ENCODE results near the gene CORIN. TPM values are rescaled to one million over a fixed set of nuclear protein-coding genes. Genes with fewer than 3 reads are reported as not detected.

The CORIN gene
- total RNA-seq, 2 donors from 2014 or later = 0.25 to 0.29 TPM

DNA sequence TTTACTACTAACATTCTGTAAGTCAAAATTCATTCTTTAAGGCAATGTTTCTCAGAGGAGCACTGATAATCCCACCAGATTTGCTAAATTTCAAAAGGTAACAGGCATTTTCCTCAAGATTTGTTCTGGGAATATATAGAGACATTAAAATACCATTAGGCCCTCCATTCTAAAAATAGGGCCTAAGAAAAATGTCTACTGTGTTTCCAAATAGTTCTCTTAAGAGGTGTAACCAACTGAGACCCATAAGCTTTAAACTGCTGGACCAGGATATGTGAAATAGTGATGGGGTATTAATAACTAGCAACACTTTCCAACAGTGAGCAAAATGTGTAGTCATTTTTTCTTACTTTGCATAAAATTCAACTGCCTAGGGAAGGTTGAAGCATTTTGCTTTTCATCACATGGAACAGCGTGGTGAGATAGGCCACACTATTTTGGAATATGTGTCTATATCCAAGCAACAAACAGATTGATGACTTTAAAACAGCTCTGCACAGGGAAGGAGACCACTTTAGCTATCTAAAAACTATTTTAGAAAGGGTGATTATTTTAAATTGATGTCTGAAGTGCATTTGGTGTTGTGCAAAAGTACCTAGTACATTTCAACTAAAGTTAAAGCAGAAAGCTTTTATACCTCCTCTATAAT is 89.9 kb downstream of the CORIN start:
- H3K9me3 Mint-ChIP-seq = no peaks in the 10 kb centered on the region
- H3K4me1 Mint-ChIP-seq (ENCODE audit: low read depth) = no peaks in the 10 kb centered on the region
- no peaks in the 10 kb centered on the region for H3K36me3 Mint-ChIP-seq (ENCODE audit: insufficient read depth in 2 of 2)
- no peak overlapping the region for H3K27ac Mint-ChIP-seq
- ATAC-seq (replicated peaks in 1 of 2) (no peak), DNase-seq (no peak)
- H3K4me3 Mint-ChIP-seq = no peak overlapping the region
- H3K27me3 Mint-ChIP-seq (ENCODE audit: low read depth) = peaks cover 18% of the 10 kb centered on the region

DNA sequence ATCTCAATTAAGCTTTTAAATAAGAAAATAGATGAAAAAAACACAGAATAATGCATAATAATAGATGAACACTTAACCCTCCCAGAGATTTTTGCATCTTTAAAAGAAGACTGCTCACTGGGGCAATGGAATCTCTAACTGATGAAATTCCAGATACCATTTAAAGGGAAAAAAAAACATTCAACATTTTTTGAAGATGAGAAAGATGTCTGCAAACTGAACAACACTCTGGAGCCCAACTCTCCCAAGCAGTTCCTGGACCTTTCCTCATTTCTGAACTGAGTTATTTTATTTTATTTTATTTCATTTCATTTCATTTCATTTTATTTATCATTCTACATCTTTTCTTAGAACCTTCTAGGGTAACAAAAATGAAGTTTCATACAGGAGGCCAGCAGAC is 90.7 kb downstream of the CORIN start:
- no peaks in the 10 kb centered on the region for H3K4me1 Mint-ChIP-seq (ENCODE audit: low read depth)
- peaks cover 10% of the 10 kb centered on the region for H3K27me3 Mint-ChIP-seq (ENCODE audit: low read depth)
- no peak overlapping the region for H3K4me3 Mint-ChIP-seq
- DNase-seq (no peak), ATAC-seq (replicated peaks in 1 of 2) (no peak)
- H3K36me3 Mint-ChIP-seq (ENCODE audit: insufficient read depth in 2 of 2) = no peaks in the 10 kb centered on the region
- H3K27ac Mint-ChIP-seq = no peak overlapping the region
- no peaks in the 10 kb centered on the region for H3K9me3 Mint-ChIP-seq

DNA sequence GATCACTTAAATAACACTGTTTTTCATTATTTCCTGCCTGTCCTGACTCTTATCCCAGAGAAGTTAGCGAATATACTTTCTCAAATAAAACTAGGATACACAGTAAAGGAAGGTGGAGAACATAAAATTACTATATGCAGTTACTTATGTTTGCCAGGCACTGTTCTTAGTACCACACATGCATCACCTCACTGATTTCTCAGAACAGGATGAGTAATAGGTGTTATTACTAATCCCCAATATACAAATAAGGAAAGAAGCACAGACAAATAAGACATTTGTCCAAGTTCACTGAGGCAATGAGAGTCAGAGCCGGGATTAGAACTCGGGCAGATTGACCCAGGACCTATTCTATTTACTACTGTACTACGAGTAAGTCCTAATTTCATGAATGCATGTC is 91.7 kb downstream of the CORIN start:
- Mint-ChIP-seq H3K27ac (no peak overlapping the region), H3K4me3 (no peak overlapping the region), H3K36me3 (ENCODE audit: insufficient read depth in 2 of 2) (no peaks in the 10 kb centered on the region), H3K9me3 (no peaks in the 10 kb centered on the region), H3K4me1 (ENCODE audit: low read depth) (no peaks in the 10 kb centered on the region), H3K27me3 (ENCODE audit: low read depth) (no peaks in the 10 kb centered on the region)
- no peak for DNase-seq
- peak in 1 of 2 donors; percentile 44 for ATAC-seq (replicated peaks in 1 of 2)

DNA sequence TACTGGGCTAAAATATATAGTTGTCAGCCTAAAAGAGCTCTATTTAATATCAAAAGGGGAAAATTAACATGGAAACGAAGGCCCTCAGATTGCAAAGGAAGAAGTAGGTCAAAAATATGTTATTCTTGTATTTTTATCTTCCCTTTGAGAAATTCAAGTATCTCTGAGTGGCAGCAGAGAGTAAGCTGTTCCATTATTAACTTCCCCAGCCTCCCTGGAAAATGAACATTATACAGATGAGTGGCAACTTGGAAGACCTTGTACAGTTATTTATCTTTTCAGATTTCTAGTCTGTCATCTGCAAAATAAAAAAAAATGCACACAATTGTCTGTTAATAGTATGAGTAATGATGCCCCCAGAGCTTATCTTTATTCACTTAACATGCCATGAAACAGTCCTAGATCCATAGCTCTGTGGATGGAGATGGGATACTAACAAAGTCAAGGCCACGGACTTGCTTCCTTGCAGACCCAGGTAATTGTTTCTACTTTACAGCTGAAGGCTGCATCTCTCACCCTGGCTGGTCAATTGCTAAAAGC is 93.0 kb downstream of the CORIN start:
- ATAC-seq (replicated peaks in 1 of 2) (no peak), DNase-seq (no peak)
- no peak overlapping the region for H3K4me3 Mint-ChIP-seq
- no peak overlapping the region for H3K27ac Mint-ChIP-seq
- H3K27me3 Mint-ChIP-seq (ENCODE audit: low read depth) = no peaks in the 10 kb centered on the region
- H3K4me1 Mint-ChIP-seq (ENCODE audit: low read depth) = no peaks in the 10 kb centered on the region
- H3K9me3 Mint-ChIP-seq = peaks cover 0 to 2% of the 10 kb centered on the region in 2 donors
- no peaks in the 10 kb centered on the region for H3K36me3 Mint-ChIP-seq (ENCODE audit: insufficient read depth in 2 of 2)

DNA sequence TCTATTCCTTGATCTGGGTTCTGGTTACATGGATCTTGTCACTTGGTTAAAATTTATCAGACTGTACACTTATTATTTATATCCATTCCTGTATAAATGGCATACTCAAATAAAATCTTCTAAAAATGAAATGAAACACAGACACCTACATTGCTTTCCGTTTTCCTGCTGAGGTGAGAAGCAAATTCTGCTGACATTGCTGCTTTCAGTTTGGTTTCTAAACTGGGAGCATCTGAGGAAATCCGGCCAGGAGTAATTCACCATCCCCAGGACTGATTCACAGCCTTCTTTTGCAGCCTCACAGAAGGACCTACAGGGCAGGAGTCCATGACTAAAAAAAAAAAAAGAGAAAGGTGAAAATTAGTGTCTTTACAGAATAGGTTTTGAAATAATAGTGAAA is 93.6 kb downstream of the CORIN start:
- no peaks in the 10 kb centered on the region for H3K36me3 Mint-ChIP-seq (ENCODE audit: insufficient read depth in 2 of 2)

DNA sequence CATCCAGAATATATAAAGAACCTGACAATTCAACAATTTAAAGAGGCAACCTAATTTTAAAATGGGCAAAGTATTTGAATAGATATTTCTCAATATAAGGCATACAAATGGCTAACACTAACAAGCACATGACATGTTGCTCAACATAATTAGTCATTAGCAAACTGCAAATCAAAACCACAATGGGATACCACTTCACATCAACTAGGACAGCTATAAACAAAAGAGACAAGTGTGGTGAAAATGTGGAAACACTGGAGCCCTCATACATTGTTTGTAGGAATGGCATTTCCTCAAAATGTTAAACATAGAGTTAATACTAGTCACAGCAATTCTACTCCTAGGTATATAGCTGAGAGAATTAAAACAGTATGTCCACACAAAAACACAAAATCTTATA is 96.7 kb downstream of the CORIN start:
- Mint-ChIP-seq H3K9me3 (peaks cover 0 to 2% of the 10 kb centered on the region in 2 donors), H3K27me3 (ENCODE audit: low read depth) (no peaks in the 10 kb centered on the region), H3K4me3 (no peak overlapping the region), H3K36me3 (ENCODE audit: insufficient read depth in 2 of 2) (no peaks in the 10 kb centered on the region), H3K27ac (no peak overlapping the region), H3K4me1 (ENCODE audit: low read depth) (no peaks in the 10 kb centered on the region)
- ATAC-seq (replicated peaks in 1 of 2) (no peak), DNase-seq (no peak)

More for the DNA sequence above, 93.6 kb downstream of the CORIN start:
- H3K9me3 Mint-ChIP-seq = peaks cover 0 to 2% of the 10 kb centered on the region in 2 donors
- DNase-seq = no peak
- no peak overlapping the region for H3K27ac Mint-ChIP-seq
- no peaks in the 10 kb centered on the region for H3K27me3 Mint-ChIP-seq (ENCODE audit: low read depth)
- H3K4me1 Mint-ChIP-seq (ENCODE audit: low read depth) = no peaks in the 10 kb centered on the region
- no peak for ATAC-seq (replicated peaks in 1 of 2)
- H3K4me3 Mint-ChIP-seq = peak overlapping the region in 1 of 2 donors; percentile 13

DNA sequence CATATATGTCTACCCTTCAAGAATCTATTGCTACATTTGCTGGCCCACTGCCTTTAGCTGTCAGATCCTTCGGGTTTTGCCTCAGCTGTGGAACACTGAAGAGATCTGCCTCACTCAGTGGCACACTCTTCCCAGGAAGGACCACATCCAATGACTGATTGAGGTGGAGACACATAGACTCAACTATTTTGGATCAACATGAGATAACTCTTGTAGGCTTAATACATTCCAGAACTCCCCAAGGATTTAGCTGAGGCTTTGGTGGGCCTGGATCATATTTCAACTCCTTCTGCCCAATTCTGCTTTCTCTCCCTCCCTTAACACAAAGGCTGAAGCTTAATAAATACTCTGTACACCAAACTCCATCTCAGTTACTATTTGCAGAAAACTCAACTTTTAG is 100.5 kb downstream of the CORIN start:
- DNase-seq (no peak), ATAC-seq (replicated peaks in 1 of 2) (no peak)
- Mint-ChIP-seq H3K27ac (no peak overlapping the region), H3K36me3 (ENCODE audit: insufficient read depth in 2 of 2) (no peaks in the 10 kb centered on the region), H3K9me3 (peaks cover 0 to 2% of the 10 kb centered on the region in 2 donors), H3K4me3 (no peak overlapping the region), H3K27me3 (ENCODE audit: low read depth) (no peaks in the 10 kb centered on the region), H3K4me1 (ENCODE audit: low read depth) (no peaks in the 10 kb centered on the region)

DNA sequence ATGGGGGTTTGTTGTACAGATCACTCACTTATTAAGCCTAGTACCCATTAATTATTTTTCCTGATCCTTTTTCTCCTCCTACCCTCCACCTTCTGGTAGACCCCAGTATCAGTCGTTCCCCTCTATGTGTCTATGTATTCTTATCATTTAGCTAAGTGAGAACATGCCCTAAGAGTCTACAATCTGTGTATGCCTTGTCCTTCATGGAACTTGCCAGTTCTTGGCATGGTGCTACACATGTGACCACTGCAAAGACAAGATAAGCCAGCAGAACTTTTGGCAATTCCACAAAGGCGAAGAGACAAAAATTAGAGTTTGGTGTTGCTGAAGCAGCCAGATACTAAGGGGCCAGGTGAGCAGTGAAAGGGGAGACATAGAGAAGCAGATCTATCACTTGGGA is 101.3 kb downstream of the CORIN start:
- no peaks in the 10 kb centered on the region for H3K36me3 Mint-ChIP-seq (ENCODE audit: insufficient read depth in 2 of 2)
- ATAC-seq (replicated peaks in 1 of 2) (no peak), DNase-seq (no peak)
- H3K9me3 Mint-ChIP-seq = peaks cover 0 to 2% of the 10 kb centered on the region in 2 donors
- H3K27me3 Mint-ChIP-seq (ENCODE audit: low read depth) = no peaks in the 10 kb centered on the region
- no peaks in the 10 kb centered on the region for H3K4me1 Mint-ChIP-seq (ENCODE audit: low read depth)
- no peak overlapping the region for H3K4me3 Mint-ChIP-seq
- H3K27ac Mint-ChIP-seq = no peak overlapping the region

DNA sequence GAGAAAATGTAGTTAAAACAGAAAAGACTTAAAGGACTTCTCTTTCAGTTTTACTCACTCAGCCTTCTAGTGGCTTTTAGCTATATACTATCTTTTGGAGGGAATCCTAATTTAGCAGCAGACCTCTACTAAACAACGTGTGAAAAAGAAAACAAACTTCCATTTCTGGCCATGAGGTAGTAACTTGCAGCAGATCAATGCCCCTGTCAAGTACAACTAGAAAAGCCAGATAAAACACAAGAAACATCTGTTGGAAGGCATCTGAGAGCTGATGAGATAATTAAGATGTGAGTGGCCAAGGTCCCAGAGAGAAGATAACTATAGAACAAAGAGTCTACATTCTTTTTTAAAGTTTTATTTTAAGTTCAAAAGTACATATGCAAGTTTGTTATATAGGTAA is 101.7 kb downstream of the CORIN start:
- ATAC-seq (replicated peaks in 1 of 2) (no peak), DNase-seq (no peak)
- no peak overlapping the region for H3K27ac Mint-ChIP-seq
- H3K9me3 Mint-ChIP-seq = peaks cover 0 to 2% of the 10 kb centered on the region in 2 donors
- no peak overlapping the region for H3K4me3 Mint-ChIP-seq
- H3K36me3 Mint-ChIP-seq (ENCODE audit: insufficient read depth in 2 of 2) = no peaks in the 10 kb centered on the region
- peaks cover 3% of the 10 kb centered on the region for H3K27me3 Mint-ChIP-seq (ENCODE audit: low read depth)
- H3K4me1 Mint-ChIP-seq (ENCODE audit: low read depth) = no peaks in the 10 kb centered on the region

DNA sequence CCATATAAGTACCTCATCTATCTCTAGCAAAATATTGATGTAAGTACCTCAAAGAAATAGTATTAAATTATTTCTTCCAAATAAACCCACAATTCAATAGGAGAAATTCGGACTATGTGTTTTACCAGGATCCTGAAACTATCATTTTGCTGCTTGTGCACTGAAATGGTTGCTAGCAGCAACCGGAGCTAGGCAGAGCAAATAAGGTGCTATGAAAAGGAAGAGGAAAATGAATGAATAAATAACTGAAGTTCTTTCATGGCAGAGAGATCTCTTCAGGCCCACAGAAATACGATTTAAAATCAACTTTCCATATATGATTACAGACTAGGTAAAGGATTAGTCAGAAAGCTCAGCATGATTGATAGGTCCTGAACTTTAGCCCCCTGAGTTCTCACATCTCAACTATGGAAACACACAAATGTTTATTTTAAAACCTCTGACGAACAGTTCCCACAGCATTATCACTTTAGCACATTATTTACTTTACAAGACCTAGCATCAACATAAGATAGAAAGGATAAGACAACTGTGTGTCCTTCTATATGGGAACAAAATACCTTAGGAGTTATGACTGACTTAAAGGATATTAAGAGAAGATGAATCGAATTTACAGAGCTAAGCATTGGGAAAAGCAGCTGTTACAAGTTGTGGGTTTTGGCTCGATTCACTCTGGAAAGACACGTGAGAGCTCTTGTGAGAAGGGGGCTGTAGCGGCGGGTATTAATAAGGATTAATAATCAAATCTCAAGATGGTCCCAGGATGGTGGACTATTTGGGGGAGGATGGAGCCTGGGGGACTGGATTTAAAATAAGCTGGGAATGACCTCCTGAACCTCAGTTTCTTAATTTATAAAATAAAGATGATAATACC is 104.3 kb downstream of the CORIN start:
- H3K27me3 Mint-ChIP-seq (ENCODE audit: low read depth) = peaks cover 10% of the 10 kb centered on the region
- no peak for ATAC-seq (replicated peaks in 1 of 2)
- no peaks in the 10 kb centered on the region for H3K4me1 Mint-ChIP-seq (ENCODE audit: low read depth)

DNA sequence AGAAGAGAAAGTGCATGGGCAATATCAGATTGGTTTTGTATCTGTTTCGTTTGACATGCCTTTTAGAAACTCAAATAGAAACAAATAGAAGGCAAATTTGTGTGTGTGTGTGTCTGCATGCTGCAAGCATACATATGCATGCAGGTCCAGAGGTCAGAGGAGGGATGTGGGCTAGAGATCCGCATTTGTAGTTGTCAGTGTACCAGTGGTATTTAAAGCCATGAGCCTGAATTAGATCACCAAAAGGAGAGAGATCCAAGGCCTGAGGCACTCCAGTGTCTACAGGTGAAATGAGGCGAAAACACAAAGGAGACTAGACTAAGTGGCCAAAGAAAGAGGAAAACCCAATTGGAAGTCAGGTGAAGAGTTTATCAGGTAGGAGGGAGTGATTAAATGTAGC is 106.7 kb downstream of the CORIN start:
- no peaks in the 10 kb centered on the region for H3K36me3 Mint-ChIP-seq (ENCODE audit: insufficient read depth in 2 of 2)
- ATAC-seq (replicated peaks in 1 of 2) (no peak), DNase-seq (no peak)
- no peak overlapping the region for H3K27ac Mint-ChIP-seq
- peaks cover 12% of the 10 kb centered on the region for H3K27me3 Mint-ChIP-seq (ENCODE audit: low read depth)
- H3K9me3 Mint-ChIP-seq = no peaks in the 10 kb centered on the region
- no peaks in the 10 kb centered on the region for H3K4me1 Mint-ChIP-seq (ENCODE audit: low read depth)
- no peak overlapping the region for H3K4me3 Mint-ChIP-seq

More for the DNA sequence above, 104.3 kb downstream of the CORIN start:
- Mint-ChIP-seq H3K9me3 (no peaks in the 10 kb centered on the region), H3K4me3 (no peak overlapping the region), H3K27ac (no peak overlapping the region), H3K36me3 (ENCODE audit: insufficient read depth in 2 of 2) (no peaks in the 10 kb centered on the region)
- no peak for DNase-seq

DNA sequence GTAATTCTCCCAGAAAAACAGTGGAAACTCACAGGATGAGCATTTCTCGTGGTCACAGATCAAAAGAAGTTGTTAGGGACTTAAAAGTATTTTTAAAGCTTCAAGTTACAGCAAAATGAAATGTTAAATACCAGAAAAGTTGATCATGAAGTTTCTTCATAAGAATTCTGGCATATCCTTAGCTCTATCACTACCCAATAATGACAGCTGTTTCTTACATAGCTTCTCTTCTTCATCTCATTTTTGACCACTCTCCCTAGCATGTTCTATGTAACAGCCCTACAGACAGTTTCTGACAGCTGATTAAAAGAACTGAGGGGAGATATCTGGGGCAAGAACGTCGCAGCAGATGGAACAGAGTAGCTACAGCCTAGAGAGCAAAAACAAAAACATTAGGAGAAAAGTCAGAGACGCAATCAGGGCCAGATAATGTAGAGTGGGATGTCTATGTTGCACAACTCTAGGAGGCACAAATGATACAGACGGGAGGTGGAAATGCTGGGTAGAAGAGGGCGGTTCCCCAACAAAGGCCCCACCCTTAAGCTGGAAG is 108.7 kb downstream of the CORIN start:
- peaks cover 20% of the 10 kb centered on the region for H3K27me3 Mint-ChIP-seq (ENCODE audit: low read depth)
- no peaks in the 10 kb centered on the region for H3K9me3 Mint-ChIP-seq
- H3K27ac Mint-ChIP-seq = no peak overlapping the region
- H3K4me3 Mint-ChIP-seq = no peak overlapping the region
- H3K36me3 Mint-ChIP-seq (ENCODE audit: insufficient read depth in 2 of 2) = no peaks in the 10 kb centered on the region
- ATAC-seq (replicated peaks in 1 of 2) = no peak
- no peak for DNase-seq
- H3K4me1 Mint-ChIP-seq (ENCODE audit: low read depth) = no peaks in the 10 kb centered on the region

DNA sequence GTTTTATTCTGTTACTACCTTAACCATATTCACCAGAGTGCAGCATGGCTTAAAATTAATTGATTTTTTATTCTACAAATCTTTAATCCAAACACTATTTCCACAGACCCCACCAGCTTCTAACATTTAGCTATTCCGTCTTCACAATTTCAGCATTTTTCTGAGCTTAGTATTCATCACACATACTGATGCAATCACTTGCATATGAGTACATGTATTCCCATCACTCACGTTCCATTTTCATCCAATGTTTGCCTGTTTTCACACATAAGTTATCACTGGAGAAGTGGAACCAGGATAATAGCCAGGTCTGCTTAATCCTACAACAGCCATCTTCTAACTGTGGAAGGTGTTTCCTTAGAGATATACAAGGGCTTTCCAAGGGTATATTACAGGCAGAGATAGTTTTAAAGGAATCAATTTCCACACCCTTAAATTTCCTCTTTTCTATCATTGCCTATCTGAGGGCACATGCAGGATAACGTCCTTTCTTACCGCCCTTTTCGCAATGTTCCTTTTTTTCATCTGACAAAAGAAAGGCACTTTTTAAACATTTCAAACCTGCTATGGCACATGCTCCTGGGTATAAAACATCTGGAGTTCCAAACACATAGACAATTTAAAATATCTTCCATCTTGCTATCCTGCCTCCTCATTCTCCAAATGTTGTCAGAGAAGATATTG is 115.8 kb downstream of the CORIN start:
- Mint-ChIP-seq H3K27ac (no peak overlapping the region), H3K4me1 (ENCODE audit: low read depth) (no peaks in the 10 kb centered on the region), H3K27me3 (ENCODE audit: low read depth) (peaks cover 33% of the 10 kb centered on the region), H3K36me3 (ENCODE audit: insufficient read depth in 2 of 2) (no peaks in the 10 kb centered on the region), H3K4me3 (no peak overlapping the region), H3K9me3 (no peaks in the 10 kb centered on the region)
- DNase-seq (no peak), ATAC-seq (replicated peaks in 1 of 2) (no peak)

All from activated T-cell treated with anti-CD3 and anti-CD28 coated beads, Interleukin-2, amount 50 U/mL, for 72 hours (primary cell).